DND-41 (cell line): ENCODE measurements around the gene PRTG.

Experiments used
- CTCF ChIP-seq: IDR thresholded peaks from 2 replicates; pipeline ENCODE4 v1.5.1; 2012; ENCODE audit warnings: borderline replicate concordance, low read length, moderate library complexity, mild to moderate bottlenecking; ENCODE audit not compliant: poor library complexity, severe bottlenecking; ENCODE audit errors: extremely low read depth
- EZH2 ChIP-seq: IDR thresholded peaks from 3 replicates; pipeline ENCODE4 v1.6.1; 2012; ENCODE audit warnings: borderline replicate concordance, low read depth, mild to moderate bottlenecking, moderate library complexity, low read length, inconsistent platforms; ENCODE audit not compliant: severe bottlenecking

- TF ChIP-seq CTCF (no peak), EZH2 (no peak)
Observed at GRCh38 chr15:55710286-55710685, 32.7 kb downstream of the PRTG start.
